Mesendoderm (in vitro differentiated cells): ENCODE data around the gene KRTAP5-6.

Experiments
- DNase-seq: peaks from one replicate; pipeline ENCODE4 v3.0.0; 2013
- H2AK5ac ChIP-seq: 2 replicates; pipeline ENCODE4 v1.6.1; 2013; ENCODE audit warnings: low read length, inconsistent platforms
- H2BK120ac ChIP-seq: 2 replicates; pipeline ENCODE4 v1.6.1; 2013; ENCODE audit warnings: low read depth, mild to moderate bottlenecking, low read length, moderate library complexity, mixed read lengths
- H2BK15ac ChIP-seq: replicated peaks from 2 replicates; pipeline ENCODE4 v1.6.1; 2013; ENCODE audit warnings: low read depth, mild to moderate bottlenecking, moderate library complexity
- H2BK5ac ChIP-seq: 2 replicates; pipeline ENCODE4 v1.6.1; 2013; ENCODE audit warnings: low read length, inconsistent platforms
- H3K18ac ChIP-seq: 2 replicates; pipeline ENCODE4 v1.6.1; 2013; ENCODE audit warnings: mild to moderate bottlenecking, low read length, mixed read lengths
- H3K23ac ChIP-seq: one replicate; pipeline ENCODE4 v1.6.1; 2013; ENCODE audit warnings: low read length
- H3K27ac ChIP-seq: 2 replicates; pipeline ENCODE4 v1.5.1; 2013; ENCODE audit warnings: low read depth, mild to moderate bottlenecking, inconsistent platforms, low read length, moderate library complexity
- H3K27me3 ChIP-seq: 2 replicates; pipeline ENCODE4 v1.6.1; 2013; ENCODE audit warnings: low read length, control low read depth, mild to moderate bottlenecking, inconsistent platforms; ENCODE audit not compliant: insufficient read depth, poor library complexity
- H3K36me3 ChIP-seq: 2 replicates; pipeline ENCODE4 v1.6.1; 2013; ENCODE audit warnings: low read length, inconsistent platforms; ENCODE audit not compliant: control insufficient read depth, insufficient read depth
- H3K4ac ChIP-seq: one replicate; pipeline ENCODE4 v1.6.1; 2013; ENCODE audit warnings: low read depth, mild to moderate bottlenecking, low read length, moderate library complexity
- H3K4me1 ChIP-seq: 2 replicates; pipeline ENCODE4 v1.6.1; 2013; ENCODE audit warnings: low read depth, low read length, inconsistent platforms; ENCODE audit not compliant: control insufficient read depth
- H3K4me2 ChIP-seq: 2 replicates; pipeline ENCODE4 v1.6.1; 2013; ENCODE audit warnings: low read length
- H3K4me3 ChIP-seq: 2 replicates; pipeline ENCODE4 v1.5.1; 2013; ENCODE audit warnings: mild to moderate bottlenecking, low read length
- H3K56ac ChIP-seq: one replicate; pipeline ENCODE4 v1.6.1; 2013; ENCODE audit warnings: low read length
- H3K79me1 ChIP-seq: 2 replicates; pipeline ENCODE4 v1.6.1; 2013; ENCODE audit warnings: low read length, inconsistent platforms
- H3K79me2 ChIP-seq: 2 replicates; pipeline ENCODE4 v1.6.1; 2013; ENCODE audit warnings: mild to moderate bottlenecking, low read length; ENCODE audit not compliant: control insufficient read depth, insufficient read depth
- H3K9ac ChIP-seq: 2 replicates; pipeline ENCODE4 v1.6.1; 2013; ENCODE audit warnings: low read length, inconsistent platforms
- H4K5ac ChIP-seq: one replicate; pipeline ENCODE4 v1.6.1; 2013; ENCODE audit warnings: low read length
- H4K8ac ChIP-seq: one replicate; pipeline ENCODE4 v1.6.1; 2013; ENCODE audit warnings: low read depth, mild to moderate bottlenecking, control low read depth, low read length, moderate library complexity
- WGBS: extraction: QIAGEN DNeasy Blood & Tissue Kit; methylation state at CpG from one replicate; pipeline ENCODE4 v1.1.7; 2013; ENCODE audit warnings: low lambda C conversion rate, missing lambda C conversion rate; ENCODE audit not compliant: insufficient coverage; ENCODE audit errors: extremely low coverage; 5-methylcytosine and 5-hydroxymethylcytosine counted together

KRTAP5-6 gene

DNA sequence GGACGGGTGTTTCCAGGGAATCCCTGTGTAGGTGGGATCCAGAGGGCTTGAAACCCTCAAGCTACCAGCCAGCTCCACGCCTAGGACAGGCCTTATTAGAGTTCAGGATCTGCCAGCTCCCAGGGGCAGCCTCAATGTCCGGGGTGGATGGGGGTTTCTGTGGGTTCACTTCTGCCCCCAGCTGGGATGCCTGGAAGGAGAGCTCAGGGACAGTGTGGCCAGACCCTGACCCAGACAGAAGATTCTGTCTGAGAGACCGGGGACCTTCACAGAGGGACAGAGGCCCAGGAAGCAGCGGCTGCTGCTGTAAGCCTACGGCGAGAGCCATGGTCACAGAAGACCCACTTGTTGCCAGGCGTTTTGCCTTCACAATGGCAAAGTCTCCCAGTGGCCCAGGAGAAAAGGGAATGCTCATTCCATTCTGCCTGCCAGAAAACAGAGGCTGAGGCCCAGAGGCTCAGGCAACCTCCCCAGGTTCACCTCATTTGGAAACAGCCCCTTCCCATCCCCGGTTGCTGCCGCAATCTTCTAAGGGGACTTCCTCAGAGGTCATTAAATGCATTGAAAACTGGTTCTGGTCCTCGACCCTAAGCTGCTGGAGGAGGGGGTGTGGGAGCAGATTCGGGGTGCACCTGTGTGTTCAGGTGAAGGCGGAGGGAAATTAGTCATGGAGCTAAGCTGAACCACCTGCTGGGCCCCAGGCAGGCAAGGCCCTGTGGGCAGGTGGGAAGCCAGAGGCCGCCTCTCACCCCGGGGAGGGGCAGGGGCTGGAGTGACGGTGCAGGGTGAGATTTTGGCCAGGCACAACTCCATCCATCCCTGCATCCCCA lies 4.9 kb upstream of the KRTAP5-6 start:
- Histone ChIP-seq H3K27me3 (no peaks in the 10 kb centered on the region), H3K18ac (no peak overlapping the region)
- no CpG with 5 or more reads among the region's 16 CpGs for WGBS

DNA sequence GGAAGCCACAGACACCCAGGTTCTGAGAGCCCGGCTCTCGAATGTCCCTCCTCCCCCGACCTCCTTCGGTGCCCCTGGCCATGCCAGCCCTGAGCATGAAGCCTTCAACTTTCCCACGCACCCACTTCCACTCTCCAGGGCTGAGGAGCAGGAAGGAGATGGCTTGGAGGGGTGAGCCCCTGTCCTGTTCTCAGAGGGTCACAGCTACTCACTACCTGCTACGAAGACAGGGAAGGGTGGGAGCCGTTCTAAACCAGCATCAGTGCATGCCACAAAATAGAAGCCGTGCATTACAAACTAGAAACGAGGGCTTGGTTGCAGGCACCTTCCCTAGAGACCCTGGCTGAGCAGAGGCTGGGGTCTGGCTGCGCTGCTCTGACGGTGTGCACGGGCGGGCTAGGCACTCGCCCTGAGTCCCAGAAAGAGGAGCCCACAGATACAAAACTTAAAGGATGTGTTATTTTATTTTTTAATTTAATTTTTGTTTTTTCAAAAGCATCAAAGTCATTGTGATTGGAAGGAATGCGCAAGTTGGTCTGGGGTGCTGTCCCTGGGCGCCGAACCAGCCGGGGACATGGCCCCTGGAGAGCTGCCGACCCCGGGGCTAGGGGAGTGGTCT lies 4.2 kb upstream of the KRTAP5-6 start:
- Histone ChIP-seq H3K56ac (no peak overlapping the region), H3K36me3 (no peaks in the 10 kb centered on the region)

More for the DNA sequence above, 4.9 kb upstream of the KRTAP5-6 start:
- Histone ChIP-seq H3K79me2 (no peaks in the 10 kb centered on the region), H3K9ac (no peak overlapping the region), H2BK15ac (no peak overlapping the region), H2BK5ac (no peak overlapping the region), H3K27ac (no peak overlapping the region), H3K79me1 (no peaks in the 10 kb centered on the region), H4K8ac (no peak overlapping the region), H3K4me1 (no peaks in the 10 kb centered on the region), H2AK5ac (no peak overlapping the region), H2BK120ac (no peak overlapping the region), H3K4me2 (no peak overlapping the region), H3K56ac (no peak overlapping the region), H3K4ac (no peak overlapping the region), H4K5ac (no peak overlapping the region), H3K36me3 (no peaks in the 10 kb centered on the region), H3K23ac (no peak overlapping the region), H3K4me3 (no peak overlapping the region)
- no peak for DNase-seq

DNA sequence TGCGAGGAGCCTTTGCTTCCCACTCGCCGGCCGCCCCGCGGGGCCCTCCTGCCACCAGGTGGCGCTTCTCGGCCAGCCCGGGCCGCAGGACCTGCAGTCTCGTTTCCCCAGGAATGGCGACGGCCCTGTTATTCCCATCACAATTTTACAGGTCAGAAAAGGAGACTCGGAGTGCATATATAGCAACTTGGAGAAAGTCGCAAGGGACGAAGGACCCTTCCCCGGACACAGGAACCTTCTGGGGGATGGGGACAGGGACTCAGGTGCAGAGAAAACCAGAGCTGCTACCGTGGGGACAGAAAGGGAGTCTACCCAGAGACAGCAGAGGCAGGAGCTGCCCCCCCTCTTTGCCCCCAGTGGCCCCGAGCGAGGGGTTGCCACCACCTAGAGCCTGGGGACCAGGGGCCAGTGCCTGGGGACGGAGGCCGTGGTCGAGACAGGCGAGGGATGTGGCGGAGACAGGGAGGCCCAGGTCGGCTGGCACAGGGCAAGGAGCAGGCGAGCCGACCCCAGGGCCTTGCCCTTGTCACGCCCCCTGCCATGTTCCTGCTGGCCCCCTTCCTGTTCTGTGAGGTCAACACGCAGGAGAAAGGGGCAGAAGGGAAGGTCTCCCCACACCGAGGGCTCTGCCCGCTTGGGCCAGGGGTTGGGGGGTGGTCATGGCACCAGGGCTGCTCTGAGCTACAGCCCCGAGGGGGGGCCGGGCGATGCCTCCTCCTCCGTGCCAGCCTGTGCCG lies 3.5 kb upstream of the KRTAP5-6 start:
- Histone ChIP-seq H2AK5ac (no peak overlapping the region), H3K56ac (peak overlapping the region; percentile 59), H3K4me2 (peak overlapping the region; percentile 27), H4K8ac (peak overlapping the region; percentile 2), H3K27me3 (no peaks in the 10 kb centered on the region), H3K23ac (no peak overlapping the region), H3K4ac (no peak overlapping the region), H4K5ac (no peak overlapping the region), H3K18ac (no peak overlapping the region), H3K79me2 (no peaks in the 10 kb centered on the region), H2BK15ac (no peak overlapping the region), H3K4me3 (no peak overlapping the region), H3K36me3 (no peaks in the 10 kb centered on the region), H3K79me1 (no peaks in the 10 kb centered on the region), H3K27ac (no peak overlapping the region), H2BK5ac (no peak overlapping the region), H2BK120ac (no peak overlapping the region), H3K4me1 (no peaks in the 10 kb centered on the region), H3K9ac (peak overlapping the region; percentile 53)
- DNase-seq = peak; percentile 78
- WGBS = no CpG with 5 or more reads among the region's 37 CpGs

More for the DNA sequence above, 4.2 kb upstream of the KRTAP5-6 start:
- Histone ChIP-seq H2BK15ac (no peak overlapping the region), H3K23ac (no peak overlapping the region), H2AK5ac (no peak overlapping the region), H4K5ac (no peak overlapping the region), H3K9ac (no peak overlapping the region), H4K8ac (no peak overlapping the region), H3K4me2 (no peak overlapping the region), H2BK120ac (no peak overlapping the region), H3K27me3 (no peaks in the 10 kb centered on the region), H3K27ac (no peak overlapping the region), H3K79me1 (no peaks in the 10 kb centered on the region), H2BK5ac (no peak overlapping the region), H3K4ac (no peak overlapping the region), H3K18ac (no peak overlapping the region), H3K4me1 (no peaks in the 10 kb centered on the region), H3K79me2 (no peaks in the 10 kb centered on the region), H3K4me3 (no peak overlapping the region)
- DNase-seq = no peak
- no CpG with 5 or more reads among the region's 20 CpGs for WGBS

DNA sequence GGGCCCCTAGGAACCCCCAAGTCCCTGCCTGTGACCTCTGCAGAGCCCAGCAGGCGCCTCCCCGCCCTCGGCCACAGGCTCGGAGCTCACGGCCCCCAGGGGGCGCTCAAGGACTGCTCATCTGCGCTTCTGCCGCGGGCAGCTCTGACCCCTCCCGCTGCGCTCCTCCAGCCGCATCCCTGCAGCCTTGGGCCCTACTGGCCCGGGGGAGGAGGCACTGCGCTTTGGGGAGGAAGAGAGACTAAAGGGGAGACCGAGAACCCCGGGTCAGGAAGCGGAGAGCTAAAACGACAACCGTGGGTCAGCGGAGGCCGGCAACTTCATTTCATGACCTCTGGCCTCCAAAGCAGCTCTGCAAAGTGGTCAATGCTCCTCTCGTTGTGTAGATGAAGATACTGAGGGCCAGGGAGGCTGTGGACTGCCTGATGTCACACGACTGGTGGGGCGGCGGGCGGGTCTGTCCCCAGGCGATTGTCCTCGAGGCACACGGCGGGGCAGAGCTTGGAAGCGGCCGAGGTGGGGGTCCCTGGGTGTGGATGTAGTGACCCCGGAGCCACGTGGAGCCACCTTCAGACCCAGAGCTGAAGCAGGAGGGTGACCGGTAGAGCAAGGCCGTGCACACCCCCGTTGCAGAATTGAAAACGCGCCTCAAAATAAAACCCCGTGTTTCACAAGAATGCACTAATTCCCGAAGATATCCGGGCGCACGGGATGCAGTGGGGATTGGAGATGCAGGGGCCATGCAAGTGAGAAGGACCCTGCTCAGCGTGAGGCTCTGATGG lies 2.7 kb upstream of the KRTAP5-6 start:
- H2BK15ac ChIP-seq = no peak overlapping the region
- H2BK5ac ChIP-seq = no peak overlapping the region
- no peaks in the 10 kb centered on the region for H3K79me1 ChIP-seq
- H3K4me3 ChIP-seq = no peak overlapping the region
- no peaks in the 10 kb centered on the region for H3K79me2 ChIP-seq
- H4K8ac ChIP-seq = no peak overlapping the region
- H3K56ac ChIP-seq = peak overlapping the region; percentile 59
- H3K4ac ChIP-seq = no peak overlapping the region
- H3K27me3 ChIP-seq = no peaks in the 10 kb centered on the region
- DNase-seq = peak; percentile 84
- H3K23ac ChIP-seq = no peak overlapping the region
- H2BK120ac ChIP-seq = no peak overlapping the region
- H3K4me1 ChIP-seq = no peaks in the 10 kb centered on the region
- H4K5ac ChIP-seq = no peak overlapping the region
- H2AK5ac ChIP-seq = no peak overlapping the region
- H3K18ac ChIP-seq = no peak overlapping the region
- peak overlapping the region; percentile 27 for H3K4me2 ChIP-seq
- H3K27ac ChIP-seq = no peak overlapping the region
- no peaks in the 10 kb centered on the region for H3K36me3 ChIP-seq
- no CpG with 5 or more reads among the region's 45 CpGs for WGBS
- H3K9ac ChIP-seq = peak overlapping the region; percentile 53

DNA sequence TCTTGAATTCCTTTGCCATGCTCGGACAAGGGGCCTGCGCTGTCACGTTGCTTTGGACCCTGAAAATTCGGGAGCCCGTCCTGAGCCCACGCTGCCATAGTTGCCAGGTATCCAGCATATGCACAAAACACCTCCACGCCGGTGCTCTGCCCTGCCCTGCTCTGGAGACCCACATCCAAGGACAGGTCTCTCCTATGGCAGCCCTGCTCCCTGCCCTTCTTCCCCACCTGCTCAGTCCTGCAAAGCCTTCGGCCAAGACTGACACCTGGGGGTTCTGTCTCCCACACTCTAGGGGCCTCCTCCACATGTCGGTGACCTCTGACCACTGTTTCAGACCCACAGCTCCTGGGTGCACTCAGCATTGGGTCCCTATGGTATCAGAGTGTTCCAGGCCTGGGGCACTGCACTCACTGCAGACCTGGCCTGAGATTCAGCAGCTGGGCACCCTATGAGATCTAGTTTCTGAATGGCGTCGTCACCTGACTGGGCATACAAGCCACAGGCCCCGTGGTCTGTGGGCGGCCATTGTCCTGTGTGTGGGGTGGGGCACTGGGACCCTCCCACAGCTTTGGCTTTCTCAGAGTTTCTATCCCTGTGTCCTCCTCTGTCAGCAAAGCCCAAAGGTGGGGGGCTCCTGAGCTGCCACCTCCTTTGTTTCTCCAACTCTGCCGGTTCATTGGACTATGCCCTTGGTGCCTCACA lies 2.0 kb upstream of the KRTAP5-6 start:
- no peak overlapping the region for H2BK5ac ChIP-seq
- DNase-seq = no peak
- H2BK120ac ChIP-seq = no peak overlapping the region
- no CpG with 5 or more reads among the region's 15 CpGs for WGBS
- no peak overlapping the region for H3K27ac ChIP-seq
- H3K18ac ChIP-seq = no peak overlapping the region
- no peak overlapping the region for H2BK15ac ChIP-seq
- H3K4me1 ChIP-seq = no peaks in the 10 kb centered on the region
- no peak overlapping the region for H3K4me2 ChIP-seq
- H4K8ac ChIP-seq = no peak overlapping the region
- no peak overlapping the region for H3K4me3 ChIP-seq
- no peaks in the 10 kb centered on the region for H3K79me2 ChIP-seq
- H4K5ac ChIP-seq = no peak overlapping the region
- H3K79me1 ChIP-seq = no peaks in the 10 kb centered on the region
- H3K27me3 ChIP-seq = no peaks in the 10 kb centered on the region
- no peaks in the 10 kb centered on the region for H3K36me3 ChIP-seq
- H3K4ac ChIP-seq = no peak overlapping the region
- H3K56ac ChIP-seq = no peak overlapping the region
- no peak overlapping the region for H3K9ac ChIP-seq
- H3K23ac ChIP-seq = no peak overlapping the region
- no peak overlapping the region for H2AK5ac ChIP-seq
